ACHN (cell line): ENCODE measurements around the gene HEPN1.
A peak's percentile ranks its signal among the peaks of the same experiment; 100 is the strongest.
"Not testable (repeated sequence)": the region's sequence is repeated elsewhere in the genome, so short reads cannot be mapped to it uniquely, and the experiment has no call there.

Source experiments
- DNase-seq: peaks from one replicate; pipeline ENCODE4 v3.0.0-alpha.2; 2015
- in situ Hi-C: cut with HindIII; loops from 2 replicates; pipeline ENCODE4 v1.10.0; 2017; ENCODE audit warnings: low sequenced_read_pairs, low pct_ligation_motif_present, low pct_unique_long_range_greater_than_20kb

HEPN1 gene

DNA sequence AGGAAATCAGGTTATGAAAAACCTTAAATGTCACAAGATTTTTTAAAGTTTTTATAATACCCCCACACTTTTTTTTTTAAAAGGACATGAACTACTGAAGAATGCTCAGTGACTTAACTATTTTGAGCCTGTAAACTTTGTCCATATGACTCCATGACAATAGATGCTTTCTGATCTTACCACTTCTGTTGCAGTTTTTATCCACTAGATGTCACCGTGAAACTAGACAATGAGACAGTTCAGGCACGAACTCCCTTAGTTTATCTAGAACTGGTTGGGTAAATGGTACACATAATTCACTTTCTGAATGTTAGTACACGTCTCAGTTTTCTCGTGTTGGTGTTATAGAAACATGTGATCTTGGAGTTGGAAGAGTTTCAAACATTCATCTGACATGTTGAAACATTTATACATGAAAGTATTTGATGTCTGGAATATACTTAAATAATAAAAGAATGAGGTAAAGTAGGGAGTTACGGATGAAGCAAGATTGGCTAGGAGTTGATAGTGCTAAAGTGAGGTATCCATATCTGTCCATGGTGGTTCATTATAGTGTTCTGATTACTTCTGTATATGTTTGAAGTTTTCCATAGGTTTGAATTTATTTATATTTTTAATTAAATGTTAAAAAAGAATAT lies 43.0 kb downstream of the HEPN1 start:
- in situ Hi-C loops: no loop called here
- peak; percentile 72 for DNase-seq

DNA sequence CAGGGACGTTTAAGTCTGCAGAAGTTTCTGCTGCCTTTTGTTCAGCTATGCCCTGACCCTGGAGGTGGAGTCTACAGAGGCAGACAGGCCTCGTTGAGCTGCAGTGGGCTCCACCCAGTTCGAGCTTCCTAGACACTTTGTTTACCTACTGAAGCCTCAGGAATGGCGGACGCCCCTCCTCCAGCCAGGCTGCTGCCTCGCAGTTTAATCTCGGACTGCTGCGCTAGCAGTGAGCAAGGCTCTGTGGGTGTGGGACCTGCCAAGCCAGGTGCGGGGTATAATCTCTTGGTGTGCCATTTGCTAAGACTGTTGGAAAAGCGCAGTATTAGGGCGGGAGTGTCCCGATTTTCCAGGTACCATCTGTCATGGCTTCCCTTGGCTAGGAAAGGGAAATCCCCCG lies 49.1 kb downstream of the HEPN1 start:
- in situ Hi-C loops, DNase-seq: not testable (repeated sequence)
